Transverse colon (tissue), 4 donors: ENCODE results near the gene SPECC1.

Experiments
- CTCF ChIP-seq, 5 experiments: fragments of 200-600 bp in 3 of 5; fragments of 450-650 bp in 2 of 5; sonication (generic) in 3 of 5; IDR thresholded peaks; 1 replicate in 2 of 5; 2 replicates in 3 of 5; pipeline ENCODE4 v1.5.1; 2016 to 2017; ENCODE audit warnings: antibody characterized with exemption in 5 of 5, inconsistent platforms in 3 of 5, mild to moderate bottlenecking in 2 of 5, moderate library complexity in 1 of 5
- EP300 ChIP-seq: sonication (generic); formaldehyde crosslinking; IDR thresholded peaks from one replicate; pipeline ENCODE4 v1.6.1; 2017; ENCODE audit warnings: antibody characterized with exemption, low read depth
- POLR2A ChIP-seq: fragments of 450-650 bp; IDR thresholded peaks from one replicate; pipeline ENCODE4 v1.6.1; 2016; ENCODE audit warnings: antibody characterized with exemption, mild to moderate bottlenecking, moderate library complexity
- POLR2AphosphoS5 ChIP-seq, 3 donors: sonication (generic); formaldehyde crosslinking; IDR thresholded peaks; one replicate each; pipeline ENCODE4 v1.6.1; 2016; ENCODE audit warnings: antibody characterized with exemption in 3 of 3

- TF ChIP-seq POLR2A (no peak), CTCF (IDR thresholded peaks at IDR 0.05) (no peak), EP300 (no peak), POLR2AphosphoS5 (IDR thresholded peaks at IDR 0.05) (no peak)
Measured at GRCh38 chr17:20096430-20096829, 87.3 kb downstream of the SPECC1 start.
